HUES64 (cell line): Measurements from ENCODE around the gene MRPL34. TPM values are rescaled to one million over a fixed set of nuclear protein-coding genes. Genes with fewer than 3 reads are reported as not detected.

Source experiments
- H3K27ac ChIP-seq: 2 replicates; pipeline ENCODE4 v1.7.0; 2013; ENCODE audit warnings: low read depth, low read length, inconsistent platforms
- H3K27me3 ChIP-seq: 2 replicates; pipeline ENCODE4 v1.6.1; 2013; ENCODE audit warnings: mild to moderate bottlenecking, low read length; ENCODE audit not compliant: insufficient read depth
- H3K36me3 ChIP-seq: 2 replicates; pipeline ENCODE4 v1.6.1; 2013; ENCODE audit warnings: mild to moderate bottlenecking, low read length; ENCODE audit not compliant: insufficient read depth
- H3K4me1 ChIP-seq: 2 replicates; pipeline ENCODE4 v1.6.1; 2013; ENCODE audit warnings: mild to moderate bottlenecking, low read length, moderate library complexity; ENCODE audit not compliant: insufficient read depth
- H3K4me3 ChIP-seq: 2 replicates; pipeline ENCODE4 v1.5.1; 2013; ENCODE audit warnings: mild to moderate bottlenecking, low read length, moderate library complexity
- H3K9ac ChIP-seq: 2 replicates; pipeline ENCODE4 v1.6.1; 2013; ENCODE audit warnings: mild to moderate bottlenecking, low read depth, low read length
- H3K9me3 ChIP-seq: 2 replicates; pipeline ENCODE4 v1.6.1; 2013; ENCODE audit warnings: low read depth, low read length; ENCODE audit not compliant: insufficient read depth
- WGBS: fragments of 150-250, 120-280 bp; methylation state at CpG from one replicate; pipeline ENCODE4 v1.1.7; 2013; ENCODE audit warnings: missing lambda C conversion rate; 5-methylcytosine and 5-hydroxymethylcytosine counted together
- polyA plus RNA-seq, 2 experiments: library from polyadenylated mRNA; stranded (reverse); fragments of 50-300 nt; gene quantifications; one replicate each; pipeline ENCODE4 v1.2.3, GENCODE V29; 2013

Gene MRPL34
- polyA plus RNA-seq (2013, experiment 1 of 2), result 68.6 TPM
- polyA plus RNA-seq (2013, experiment 2 of 2), result 78.5 TPM

DNA sequence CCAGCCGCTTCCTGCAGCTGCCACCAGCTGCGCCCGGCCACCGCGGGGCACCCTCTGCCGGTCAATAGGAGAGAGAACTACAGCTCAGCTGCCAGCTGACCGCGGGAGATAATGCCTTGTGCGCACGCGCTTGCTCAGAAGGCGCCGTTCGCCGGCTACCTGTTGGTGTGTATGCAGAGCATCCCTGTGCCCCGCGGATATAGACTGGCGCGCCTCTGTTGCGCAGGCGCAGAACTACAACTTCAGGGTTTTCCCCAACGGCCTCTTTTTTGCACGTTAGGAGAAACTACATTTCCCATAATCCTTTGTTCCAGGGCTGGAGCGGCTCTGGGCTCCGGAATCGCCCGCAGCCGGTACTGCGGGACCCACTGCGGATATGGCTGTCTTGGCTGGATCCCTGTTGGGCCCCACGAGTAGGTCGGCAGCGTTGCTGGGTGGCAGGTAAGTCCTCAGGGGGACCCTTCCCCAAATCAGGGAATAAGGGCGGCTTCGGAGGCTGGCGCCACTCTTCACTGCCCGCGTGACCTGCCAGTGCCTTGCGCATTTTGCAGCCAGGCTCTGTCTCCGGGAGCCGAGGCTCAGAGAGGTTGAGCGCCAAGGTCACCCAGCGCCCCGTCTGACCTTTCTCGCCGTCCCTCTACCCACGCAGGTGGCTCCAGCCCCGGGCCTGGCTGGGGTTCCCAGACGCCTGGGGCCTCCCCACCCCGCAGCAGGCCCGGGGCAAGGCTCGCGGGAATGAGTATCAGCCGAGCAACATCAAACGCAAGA, at the start of gene MRPL34:
TSS of gene MRPL34 (plus strand) at position 356 of the 768 bp plus-strand sequence. CDS start at position 377, 21 bp downstream.
- H3K27ac ChIP-seq, result peak within 1 kb of the TSS; percentile 79

DNA sequence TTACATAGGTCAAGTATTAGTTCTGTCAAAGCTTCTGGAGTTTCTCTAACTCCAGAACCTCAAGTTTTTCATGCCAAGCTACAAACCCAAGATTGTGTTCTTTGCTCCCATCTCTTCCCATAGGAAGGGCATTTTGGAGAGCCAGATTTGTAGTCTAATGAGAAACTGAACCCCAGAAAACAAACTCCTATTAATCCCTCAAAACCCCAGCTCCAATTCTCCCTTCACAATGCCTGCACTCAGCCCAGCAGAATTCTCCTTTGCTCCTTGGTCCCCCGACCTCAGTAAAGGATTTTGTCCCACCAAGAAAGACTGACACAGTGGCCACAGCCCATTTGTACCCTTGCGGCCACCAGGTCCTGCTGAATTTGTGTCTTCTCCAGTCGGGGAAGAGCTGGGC, 49.5 kb upstream of the MRPL34 start:
- Histone ChIP-seq H3K27me3 (no peaks in the 10 kb centered on the region), H3K9me3 (peaks cover 13% of the 10 kb centered on the region), H3K27ac (no peak overlapping the region), H3K36me3 (peaks cover 14% of the 10 kb centered on the region), H3K4me1 (no peaks in the 10 kb centered on the region), H3K9ac (no peak overlapping the region), H3K4me3 (no peak overlapping the region)
- 87% methylated on average over 3 of the region's 3 CpGs for WGBS

More for the DNA sequence above, at the start of gene MRPL34:
- H3K9ac ChIP-seq, result peak within 1 kb of the TSS; percentile 82
- H3K9me3 ChIP-seq, result no peaks in the 10 kb centered on the region
- no peaks in the 10 kb centered on the region for H3K27me3 ChIP-seq
- 0 out of 2 replicates have a peak, but pooled peaks cover 4% of the 10 kb centered on the region for H3K36me3 ChIP-seq
- under 1% methylated on average over 55 of the region's 55 CpGs for WGBS
- H3K4me1 ChIP-seq, result peaks cover 25% of the 10 kb centered on the region
- H3K4me3 ChIP-seq, result peak within 1 kb of the TSS; percentile 73

DNA sequence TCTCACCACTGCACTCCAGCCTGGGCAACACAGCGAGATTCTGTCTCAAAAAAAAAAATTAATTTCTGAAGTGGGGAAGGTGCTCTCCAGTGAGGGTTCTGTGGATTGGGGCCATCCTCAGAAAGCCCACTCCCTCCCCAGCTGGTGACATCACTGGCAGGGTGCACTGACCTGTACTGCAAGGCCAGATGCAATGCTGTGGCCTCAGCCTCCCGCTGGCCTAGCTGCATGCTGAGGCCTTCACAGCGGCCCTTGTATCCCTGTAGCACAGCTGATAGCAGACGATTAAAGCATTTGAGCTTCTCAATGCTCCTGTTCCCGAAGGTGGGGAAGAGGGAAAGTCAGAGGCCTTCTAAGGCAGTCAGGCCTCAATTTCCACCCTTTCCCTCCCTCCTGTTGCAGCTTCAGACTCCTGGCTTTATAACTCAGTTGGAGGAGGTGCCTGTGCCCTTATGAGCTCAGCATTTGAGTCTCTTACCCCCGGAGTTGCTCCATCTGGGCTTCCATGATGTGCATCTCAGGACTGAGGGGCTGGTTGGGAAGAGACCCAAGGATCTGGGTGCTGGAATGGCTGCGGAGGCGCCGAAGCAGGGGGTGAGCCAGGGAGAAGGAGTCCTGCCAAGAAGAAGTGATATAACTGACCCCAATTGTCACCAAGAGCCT, 46.4 kb upstream of the MRPL34 start:
- WGBS, result 95% methylated on average over 9 of the region's 9 CpGs
- peaks cover 14% of the 10 kb centered on the region for H3K36me3 ChIP-seq
- no peaks in the 10 kb centered on the region for H3K27me3 ChIP-seq
- H3K4me3 ChIP-seq, result no peak overlapping the region
- no peak overlapping the region for H3K9ac ChIP-seq
- H3K4me1 ChIP-seq, result no peaks in the 10 kb centered on the region
- peaks cover 13% of the 10 kb centered on the region for H3K9me3 ChIP-seq
- H3K27ac ChIP-seq, result no peak overlapping the region

DNA sequence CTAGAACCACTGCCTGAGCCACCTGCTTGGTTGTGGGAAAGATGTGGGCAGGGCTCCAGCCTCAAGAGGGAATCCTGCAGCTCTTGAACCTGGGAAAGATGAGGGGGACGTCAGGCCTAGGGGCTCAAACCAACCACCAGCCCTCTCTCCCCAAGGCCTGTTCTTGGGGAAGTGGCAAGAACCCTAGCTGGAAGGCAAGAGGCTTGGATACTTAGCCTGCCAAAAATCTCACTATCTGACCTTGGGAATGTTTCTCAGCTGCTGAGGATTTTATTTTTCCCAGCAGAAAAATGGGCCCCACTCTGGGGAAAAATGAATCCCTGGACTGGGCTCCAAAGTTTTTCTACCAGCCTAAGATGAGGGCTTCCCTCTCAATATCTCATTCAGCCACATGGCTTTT, 45.7 kb upstream of the MRPL34 start:
- Histone ChIP-seq H3K36me3 (peaks cover 14% of the 10 kb centered on the region), H3K4me1 (0 out of 2 replicates have a peak, but pooled peaks cover 4% of the 10 kb centered on the region), H3K9ac (no peak overlapping the region), H3K9me3 (peaks cover 13% of the 10 kb centered on the region), H3K27me3 (no peaks in the 10 kb centered on the region), H3K4me3 (no peak overlapping the region), H3K27ac (no peak overlapping the region)
- WGBS, result 67% methylated on average over 1 of the region's 1 CpG

DNA sequence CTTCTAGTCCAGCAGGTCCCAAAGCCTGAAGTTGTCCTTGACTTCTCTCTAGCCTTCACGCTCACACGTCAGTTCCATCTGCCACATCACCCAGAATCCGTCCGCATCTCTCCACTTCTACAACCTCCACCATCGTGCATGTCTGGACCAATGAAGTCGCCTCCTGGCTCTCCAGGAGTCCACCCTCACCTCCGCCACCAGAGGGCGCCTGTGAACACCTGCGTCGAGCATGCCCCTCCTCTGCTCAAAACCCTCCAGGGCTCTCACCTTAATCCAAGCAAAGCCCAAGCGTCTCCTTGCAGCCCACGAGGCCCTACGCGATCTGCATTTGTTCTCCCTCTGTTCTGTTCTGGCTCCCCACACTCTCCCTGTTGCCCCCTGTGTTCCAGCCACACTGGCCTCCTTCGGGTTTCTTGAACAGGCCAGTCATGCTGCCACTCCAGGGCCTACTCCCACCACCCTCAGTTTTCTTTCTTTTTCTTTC, 44.8 kb upstream of the MRPL34 start:
- H3K27ac ChIP-seq, result peak overlapping the region; percentile 66; the same call in 1 of the 2 replicates
- 15% methylated on average over 15 of the region's 15 CpGs for WGBS
- H3K36me3 ChIP-seq, result peaks cover 11% of the 10 kb centered on the region
- H3K9ac ChIP-seq, result peak overlapping the region; percentile 47; the same call in 1 of the 2 replicates
- peaks cover 13% of the 10 kb centered on the region for H3K9me3 ChIP-seq
- H3K4me3 ChIP-seq, result no peak overlapping the region
- 0 out of 2 replicates have a peak, but pooled peaks cover 5% of the 10 kb centered on the region for H3K4me1 ChIP-seq
- H3K27me3 ChIP-seq, result no peaks in the 10 kb centered on the region

DNA sequence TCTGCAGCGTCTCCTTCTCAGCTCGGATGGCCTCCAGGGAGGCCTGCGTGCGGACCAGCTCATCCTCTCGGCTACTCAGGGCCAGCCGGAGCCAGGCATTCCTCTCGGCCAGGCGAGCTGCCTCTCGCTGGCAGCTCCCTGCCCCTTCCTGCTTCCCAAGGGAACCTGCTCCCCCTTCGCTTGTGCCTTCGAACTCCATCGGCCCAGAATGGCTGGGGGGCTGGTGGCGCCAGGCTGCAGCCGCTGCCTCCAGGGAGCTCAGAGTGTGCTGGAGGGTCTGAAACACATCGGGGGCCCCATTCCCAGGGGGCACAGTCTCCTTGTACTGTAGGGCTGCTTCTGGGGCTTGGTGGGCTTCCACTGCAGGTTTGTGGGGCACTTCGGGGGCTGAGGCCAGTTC, 43.1 kb upstream of the MRPL34 start:
- H3K27ac ChIP-seq, result no peak overlapping the region
- 90% methylated on average over 16 of the region's 16 CpGs for WGBS
- peaks cover 13% of the 10 kb centered on the region for H3K9me3 ChIP-seq
- H3K4me1 ChIP-seq, result 0 out of 2 replicates have a peak, but pooled peaks cover 5% of the 10 kb centered on the region
- H3K9ac ChIP-seq, result no peak overlapping the region
- H3K36me3 ChIP-seq, result peaks cover 11% of the 10 kb centered on the region
- H3K27me3 ChIP-seq, result no peaks in the 10 kb centered on the region
- H3K4me3 ChIP-seq, result no peak overlapping the region

DNA sequence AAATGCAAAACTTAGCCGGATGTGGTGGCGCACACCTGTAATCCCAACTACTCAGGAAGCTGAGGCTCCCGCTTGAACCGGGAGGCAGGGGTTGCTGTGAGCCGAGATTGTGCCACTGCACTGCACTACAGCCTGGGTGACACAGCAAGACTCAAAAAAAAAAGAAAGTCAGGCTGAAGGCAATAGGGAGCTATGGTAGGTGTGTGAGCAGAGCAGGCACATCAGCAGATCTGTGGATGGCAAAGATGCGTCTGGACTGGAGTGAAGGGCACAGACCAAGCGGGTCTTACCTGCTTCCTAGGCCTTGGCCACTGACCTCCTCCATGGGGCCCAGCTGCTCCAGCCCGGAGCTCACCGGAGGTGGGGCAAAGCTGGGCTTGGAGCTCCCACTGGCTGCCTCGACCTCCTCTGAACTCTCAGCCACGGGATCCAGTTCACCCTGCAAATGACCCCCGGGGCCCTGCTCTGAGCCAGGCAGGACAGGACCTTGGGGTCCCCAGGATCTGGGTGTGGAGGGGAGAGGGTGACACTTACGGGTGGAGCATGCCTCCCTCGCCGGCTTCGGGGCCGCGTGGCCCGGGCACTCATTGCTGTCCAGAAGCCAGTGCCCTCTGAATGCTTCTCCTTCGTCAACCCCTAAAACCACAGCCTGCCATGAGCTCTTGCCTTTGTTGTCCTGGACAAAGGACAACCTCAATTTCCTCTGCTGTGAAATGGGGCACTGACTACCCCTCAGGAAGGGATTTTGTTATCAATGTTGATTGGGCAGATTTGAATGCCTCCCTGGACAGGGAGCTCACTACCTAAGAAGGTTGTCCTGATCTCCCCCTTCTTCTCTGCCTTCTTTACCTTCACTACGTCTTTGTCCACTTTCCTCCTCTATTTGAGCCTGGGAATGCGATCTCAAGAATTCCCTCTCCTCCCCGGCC, 41.7 kb upstream of the MRPL34 start:
- peak overlapping the region; percentile 6; the same call in 1 of the 2 replicates for H3K4me3 ChIP-seq
- peaks cover 10% of the 10 kb centered on the region for H3K9me3 ChIP-seq
- 0 out of 2 replicates have a peak overlapping the region, but pooled peaks have one; percentile 3 for H3K9ac ChIP-seq
- H3K27ac ChIP-seq, result peak overlapping the region; percentile 63
- 93% methylated on average over 23 of the region's 23 CpGs for WGBS
- H3K36me3 ChIP-seq, result peaks cover 10% of the 10 kb centered on the region
- H3K4me1 ChIP-seq, result 0 out of 2 replicates have a peak, but pooled peaks cover 8% of the 10 kb centered on the region
- H3K27me3 ChIP-seq, result no peaks in the 10 kb centered on the region

DNA sequence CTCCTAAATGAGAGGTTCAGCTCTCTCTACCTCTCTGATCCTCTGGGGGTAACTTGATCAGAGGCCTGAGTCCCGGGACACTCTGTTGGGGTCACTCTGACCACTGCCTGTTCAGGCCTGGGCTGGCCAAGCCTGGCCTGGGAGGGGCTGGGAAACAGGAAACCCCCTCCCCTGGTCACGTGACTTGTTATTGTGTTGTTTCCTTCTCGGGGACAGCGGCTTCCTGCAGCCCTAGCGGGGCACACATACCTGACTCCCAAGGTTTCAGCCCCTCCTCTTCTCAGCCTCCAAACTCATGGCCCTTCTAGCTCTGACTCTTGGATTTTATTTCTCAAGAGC, 41.1 kb upstream of the MRPL34 start, which contains the start of gene USHBP1:
TSS of gene USHBP1 (minus strand) at position 105 of the 339 bp plus-strand sequence. CDS start 446 bp downstream, outside the sequence.
- peak within 1 kb of the TSS; percentile 63 for H3K27ac ChIP-seq
- H3K9ac ChIP-seq, result peak within 1 kb of the TSS; percentile 3; the same call in 1 of the 2 replicates
- peaks cover 5% of the 10 kb centered on the region for H3K9me3 ChIP-seq
- H3K4me1 ChIP-seq, result 0 out of 2 replicates have a peak, but pooled peaks cover 8% of the 10 kb centered on the region
- no peaks in the 10 kb centered on the region for H3K27me3 ChIP-seq
- H3K4me3 ChIP-seq, result peak within 1 kb of the TSS; percentile 6; the same call in 1 of the 2 replicates
- 39% methylated on average over 5 of the region's 5 CpGs for WGBS
- peaks cover 9% of the 10 kb centered on the region for H3K36me3 ChIP-seq

DNA sequence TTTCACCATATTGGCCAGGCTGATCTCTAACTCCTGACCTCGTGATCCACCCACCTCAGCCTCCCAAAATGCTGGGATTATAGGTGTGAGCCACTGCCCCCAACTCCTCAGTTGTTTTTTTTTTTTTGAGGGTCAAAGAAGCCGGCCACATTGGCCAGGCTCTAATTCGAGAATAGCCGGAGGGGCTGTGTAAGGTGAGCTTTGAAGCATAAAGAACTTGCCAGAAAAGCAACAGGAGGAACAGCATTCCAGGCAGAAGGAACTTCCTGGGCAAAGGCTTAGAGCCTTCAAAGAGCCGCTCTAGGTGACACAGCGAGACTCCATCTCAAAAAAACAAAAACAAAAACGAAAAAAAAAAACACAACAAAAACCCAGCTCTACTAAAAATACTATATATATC, 39.6 kb upstream of the MRPL34 start:
- Histone ChIP-seq H3K4me1 (0 out of 2 replicates have a peak, but pooled peaks cover 8% of the 10 kb centered on the region), H3K4me3 (no peak overlapping the region), H3K9ac (no peak overlapping the region), H3K27ac (no peak overlapping the region), H3K36me3 (peaks cover 15% of the 10 kb centered on the region), H3K27me3 (no peaks in the 10 kb centered on the region), H3K9me3 (no peaks in the 10 kb centered on the region)
- 94% methylated on average over 7 of the region's 7 CpGs for WGBS

DNA sequence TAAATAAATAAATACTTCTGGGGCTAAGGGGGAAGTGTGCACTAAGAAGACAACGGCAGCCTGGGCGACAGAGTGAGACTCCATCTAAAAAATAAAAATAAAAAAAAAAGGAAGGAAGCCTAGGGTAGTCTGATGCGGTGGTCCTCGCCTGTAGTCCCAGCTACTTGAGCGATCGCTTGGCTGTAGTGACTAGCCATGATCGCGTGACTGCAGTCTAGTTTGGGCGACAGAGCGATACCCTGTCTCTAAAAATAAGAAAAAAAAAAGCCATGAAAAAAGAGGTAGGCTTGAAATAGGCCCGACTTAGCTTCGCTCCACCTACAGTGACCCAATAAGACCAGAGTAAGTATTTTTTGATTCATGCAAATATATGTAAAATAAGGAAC, 39.1 kb upstream of the MRPL34 start:
- WGBS, result 93% methylated on average over 9 of the region's 12 CpGs
- 0 out of 2 replicates have a peak, but pooled peaks cover 8% of the 10 kb centered on the region for H3K4me1 ChIP-seq
- H3K27me3 ChIP-seq, result no peaks in the 10 kb centered on the region
- H3K4me3 ChIP-seq, result no peak overlapping the region
- H3K36me3 ChIP-seq, result peaks cover 21% of the 10 kb centered on the region
- H3K9me3 ChIP-seq, result no peaks in the 10 kb centered on the region
- H3K27ac ChIP-seq, result no peak overlapping the region
- no peak overlapping the region for H3K9ac ChIP-seq
